Hematopoietic multipotent progenitor cell treated with erythropoietin and hydrocortisone succinate and interleukin-3 and kit ligand, for 4 days (in vitro differentiated cells): Measurements from ENCODE around the gene SHISAL1.

ENCODE experiments used
- DNase-seq: peaks from one replicate; pipeline ENCODE4 v3.0.0-alpha.2; 2015

SHISAL1 gene

DNA sequence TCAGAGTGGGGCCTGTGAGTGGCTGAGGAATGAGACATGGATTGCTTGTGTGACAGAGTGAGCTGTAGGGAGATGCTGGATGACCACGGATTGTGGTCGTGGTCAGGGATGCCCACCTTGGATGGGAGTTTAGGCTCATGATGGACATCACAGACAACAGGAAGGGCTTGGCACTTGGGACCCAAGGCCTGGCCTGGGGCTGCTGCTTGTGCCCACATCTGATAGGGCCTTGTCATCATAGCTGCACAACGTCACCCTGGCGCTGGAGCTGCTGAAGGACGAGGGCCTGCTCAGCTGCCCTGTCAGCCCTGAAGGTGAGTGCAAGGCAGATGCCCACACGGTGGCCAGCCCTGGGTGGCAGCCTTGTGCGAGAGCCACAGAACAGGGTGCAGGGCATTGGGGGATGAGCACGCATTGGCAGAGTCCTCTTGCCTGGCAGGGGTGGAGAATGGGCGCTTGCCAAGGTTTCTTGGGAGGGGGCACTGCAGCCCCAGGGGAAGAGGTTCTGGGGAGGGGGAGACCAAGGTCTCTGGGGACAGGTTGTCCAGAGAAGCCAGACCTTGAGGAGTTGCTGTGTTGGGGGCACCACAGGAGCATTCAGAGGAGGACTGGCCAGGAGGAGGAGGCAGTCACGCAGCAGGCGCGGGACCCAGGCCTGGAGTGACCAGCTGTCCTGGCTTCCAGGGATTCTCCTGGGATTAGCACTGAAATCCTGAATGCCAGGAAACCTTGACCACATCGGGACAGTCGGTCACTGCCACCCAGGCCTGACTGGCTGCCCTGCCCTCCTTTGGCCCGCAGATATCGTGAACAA, 107.0 kb downstream of the SHISAL1 start:
- no peak for DNase-seq

DNA sequence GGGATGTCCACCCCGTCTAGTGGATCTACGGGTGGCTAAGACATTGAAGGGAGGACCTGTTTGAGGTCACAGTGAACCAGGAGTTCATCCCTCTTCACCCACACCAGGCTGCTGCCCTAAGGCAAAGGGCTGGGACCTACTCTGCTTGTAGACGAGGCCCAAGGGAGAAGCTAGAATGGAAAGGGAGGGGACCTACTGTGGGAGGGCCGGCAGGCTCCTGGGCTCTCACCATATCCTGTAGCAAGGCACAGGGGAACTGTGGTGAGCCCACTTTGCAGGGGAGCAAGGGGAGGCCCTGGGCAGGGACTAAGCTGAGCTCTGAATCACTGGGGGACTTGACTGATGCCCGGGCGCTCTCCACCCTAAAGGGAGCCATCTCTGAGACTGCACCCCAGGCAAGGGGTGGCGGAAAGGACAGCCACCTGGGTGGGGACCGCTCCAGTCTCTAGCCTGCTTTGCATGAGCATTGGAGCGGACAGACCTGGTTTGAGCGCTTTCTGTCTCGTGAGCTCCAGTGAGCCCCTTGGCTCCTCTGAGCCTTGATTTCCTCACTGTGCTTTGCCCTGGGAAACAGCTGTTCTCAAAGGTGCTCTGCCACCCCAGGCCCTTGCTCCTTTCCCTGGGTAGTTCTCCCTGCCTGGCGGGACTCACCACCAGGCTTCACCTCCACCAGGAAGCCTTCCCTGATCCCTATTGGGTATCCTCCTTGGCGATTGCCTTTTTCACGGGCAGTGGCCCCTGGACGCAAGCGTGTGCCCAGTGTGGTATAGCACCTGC, 107.8 kb downstream of the SHISAL1 start:
- DNase-seq: no peak

DNA sequence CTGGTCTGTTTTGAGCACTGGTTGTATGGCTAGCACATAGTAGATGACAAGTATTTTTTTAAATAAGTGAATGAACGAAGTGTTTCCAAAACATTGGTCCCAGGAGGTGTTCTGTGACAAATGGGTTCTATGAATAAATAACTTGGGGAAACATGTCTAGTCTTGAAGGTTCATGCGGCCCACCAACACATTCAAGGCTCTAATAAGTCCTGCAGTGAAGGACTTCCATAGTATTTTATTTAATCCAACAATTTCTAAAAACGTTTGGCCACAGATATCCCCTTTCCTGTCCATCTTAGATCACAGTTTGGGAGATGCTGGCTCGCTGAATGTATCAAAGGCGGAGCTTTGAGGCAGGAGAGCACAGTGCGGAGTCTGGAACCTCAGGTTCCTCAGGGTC, 109.5 kb downstream of the SHISAL1 start:
- no peak for DNase-seq

- no peak for DNase-seq
Measured at GRCh38 chr22:44202261-44202789, 110.4 kb downstream of the SHISAL1 start.

GRCh38 chr22:44201665-44202064, 111.1 kb downstream of the SHISAL1 start:
- no peak for DNase-seq

- DNase-seq: peak; percentile 68
Measured at GRCh38 chr22:44200855-44201550, 111.7 kb downstream of the SHISAL1 start.

DNA sequence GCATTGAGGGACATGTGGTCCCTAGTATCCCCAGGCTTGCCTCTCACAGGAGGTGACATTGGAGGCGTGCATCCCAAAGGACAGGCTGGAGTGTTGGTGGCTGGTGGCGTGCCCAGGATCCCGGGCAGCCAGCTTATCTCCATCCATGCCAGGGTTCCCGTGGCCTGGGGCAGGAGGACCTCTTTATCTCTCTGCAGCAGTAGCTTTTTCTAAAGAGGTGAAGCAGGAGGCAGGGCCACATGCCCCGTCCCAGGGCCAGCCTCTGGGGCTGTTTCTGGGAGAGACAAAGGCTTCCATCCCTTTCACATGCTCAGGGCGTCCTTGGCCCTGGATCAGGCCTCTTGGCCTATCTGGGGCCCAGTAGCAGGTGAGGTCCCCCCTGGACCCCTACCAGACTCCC, 112.3 kb downstream of the SHISAL1 start:
- peak; percentile 29 for DNase-seq

GRCh38 chr22:44199866-44200265, 112.9 kb downstream of the SHISAL1 start:
- DNase-seq: no peak

GRCh38 chr22:44199164-44199563, 113.6 kb downstream of the SHISAL1 start:
- no peak for DNase-seq

- DNase-seq: no peak
Measured at GRCh38 chr22:44197271-44197670, 115.5 kb downstream of the SHISAL1 start.

DNA sequence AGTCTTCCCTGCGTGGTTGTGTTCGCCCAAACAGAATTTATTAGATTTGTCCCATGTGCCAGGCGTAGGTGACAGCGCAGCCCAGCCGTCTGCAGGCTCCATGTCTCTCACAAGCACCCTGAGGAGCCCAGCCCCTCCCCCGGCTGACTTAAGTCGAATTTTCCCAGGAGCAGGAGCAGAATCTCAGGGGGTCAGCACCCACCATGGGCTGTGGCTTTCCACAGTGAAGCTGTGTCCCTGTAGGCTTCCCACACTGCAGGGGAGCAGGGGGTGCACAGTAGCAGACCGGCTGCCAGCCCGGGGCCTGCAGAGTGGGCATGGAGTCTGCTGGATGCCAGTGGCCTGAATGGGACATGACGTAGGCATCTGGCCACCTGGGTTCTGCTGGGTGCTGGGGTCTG, 116.0 kb downstream of the SHISAL1 start:
- DNase-seq: no peak

DNA sequence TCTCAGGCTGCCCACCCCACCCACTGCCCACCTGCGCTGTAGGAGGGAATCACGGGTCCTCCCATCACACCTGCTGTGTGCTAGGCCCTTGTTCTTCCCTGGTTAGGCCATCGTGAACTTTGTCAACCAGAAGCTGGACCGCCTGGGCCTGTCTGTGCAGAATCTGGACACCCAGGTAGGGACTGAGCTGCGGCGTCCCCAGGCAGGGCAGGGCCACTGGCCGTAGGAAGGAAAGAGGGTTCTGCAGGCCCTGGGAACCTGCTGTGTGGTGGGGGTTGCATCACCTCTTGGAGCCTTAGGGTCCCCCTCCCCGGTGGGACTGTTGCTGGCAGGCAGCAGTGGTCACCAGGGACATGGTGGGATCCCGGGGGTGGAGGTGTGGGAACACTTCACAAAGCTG, 116.5 kb downstream of the SHISAL1 start:
- DNase-seq: no peak

GRCh38 chr22:44195189-44195871, 117.4 kb downstream of the SHISAL1 start:
- no peak for DNase-seq

DNA sequence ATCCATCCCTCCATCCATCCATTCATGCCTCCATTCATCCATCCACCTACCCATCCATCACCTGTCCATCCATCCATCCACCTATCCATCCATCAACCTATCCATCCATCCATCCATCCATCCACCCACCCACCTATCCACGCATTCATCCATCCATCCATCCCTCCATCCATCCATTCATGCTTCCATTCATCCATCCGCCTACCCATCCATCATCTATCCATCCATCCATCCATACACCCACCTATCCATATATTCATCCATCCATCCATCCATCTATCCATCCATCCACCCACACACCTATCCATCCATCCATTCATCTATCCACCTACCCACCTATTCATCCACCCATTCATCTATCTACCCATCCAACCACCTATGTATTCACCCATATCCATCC, 118.2 kb downstream of the SHISAL1 start:
- DNase-seq: no peak
